Dermis microvascular lymphatic vessel endothelial cell (primary cell): ENCODE measurements around the gene KCNRG. TPM values are rescaled to one million over a fixed set of nuclear protein-coding genes. Genes with fewer than 3 reads are reported as not detected.
"Not testable (repeated sequence)": the region's sequence is repeated elsewhere in the genome, so short reads cannot be mapped to it uniquely, and the experiment has no call there.

Source experiments
- DNase-seq, 2 donors: peaks; one replicate each; pipeline versions ENCODE4 v3.0.0 to v3.0.0-alpha.2; 2010; ENCODE audit warnings: low read depth in 2 of 2
- total RNA-seq: library from RNA; depleted of rRNA; stranded (reverse); fragments of >200 nt; gene quantifications from 2 replicates; pipeline ENCODE4 v1.2.1, GENCODE V29; 2014

The KCNRG gene
- 5.8 and 6.7 TPM in 2 replicates for total RNA-seq

GRCh38 chr13:50015258-50015657 is at the start of gene KCNRG:
KCNRG (plus strand) TSS chr13:50015444; CDS start chr13:50015494, 50 bp downstream.
- DNase-seq, result peak in 1 of 2 donors; percentile 57

GRCh38 chr13:49967456-49967855 is 47.8 kb upstream of the KCNRG start:
- DNase-seq, result no peak

- DNase-seq, result no peak
Observed at GRCh38 chr13:49972709-49973108, 42.5 kb upstream of the KCNRG start.

GRCh38 chr13:49975826-49976225 is 39.4 kb upstream of the KCNRG start:
- DNase-seq, result no peak

- DNase-seq, result peak; percentile 51 to 82
Observed at GRCh38 chr13:49976314-49977258, 38.7 kb upstream of the KCNRG start.

GRCh38 chr13:49977992-49978391 is 37.3 kb upstream of the KCNRG start:
- DNase-seq, result no peak

GRCh38 chr13:49980266-49980665 is 35.0 kb upstream of the KCNRG start:
- DNase-seq, result no peak

GRCh38 chr13:49985129-49985528 is 30.1 kb upstream of the KCNRG start:
- no peak for DNase-seq

GRCh38 chr13:49986471-49986870 is 28.8 kb upstream of the KCNRG start:
- DNase-seq, result no peak

GRCh38 chr13:49990612-49991011 is 24.6 kb upstream of the KCNRG start:
- not testable (repeated sequence) for DNase-seq

- no peak for DNase-seq
Observed at GRCh38 chr13:49993111-49993510, 22.1 kb upstream of the KCNRG start.

- DNase-seq, result no peak
Observed at GRCh38 chr13:49993666-49994065, 21.6 kb upstream of the KCNRG start.

GRCh38 chr13:49995625-49996101 is 19.6 kb upstream of the KCNRG start:
- peak in 1 of 2 donors; percentile 47 for DNase-seq

- peak in 1 of 2 donors; percentile 92 for DNase-seq
Observed at GRCh38 chr13:49996161-49996915, 18.9 kb upstream of the KCNRG start.

GRCh38 chr13:49996951-49997895 is 18.0 kb upstream of the KCNRG start, which contains the start of gene TRIM13:
TRIM13 (plus strand) TSS chr13:49997042; CDS start chr13:50011941, 14,899 bp downstream.
- peak; percentile 73 to 93 for DNase-seq

GRCh38 chr13:49997955-49998354 is 17.3 kb upstream of the KCNRG start:
- no peak for DNase-seq

- no peak for DNase-seq
Observed at GRCh38 chr13:49998714-49999624, 16.3 kb upstream of the KCNRG start.

GRCh38 chr13:50001287-50001686 is 14.0 kb upstream of the KCNRG start:
- no peak for DNase-seq

GRCh38 chr13:50006426-50007135 is 8.7 kb upstream of the KCNRG start:
- DNase-seq, result no peak
